HG03159 (cell line): Measurements from ENCODE around the gene TRDMT1.

Experiments used
- ATAC-seq: cut with Tn5 transposase; IDR thresholded peaks from one replicate; pipeline ENCODE4 v1.9.1; 2021; ENCODE audit warnings: mild to moderate bottlenecking, moderate library complexity; ENCODE audit not compliant: unreplicated experiment

TRDMT1 gene

GRCh38 chr10:17179002-17179401 is 22.5 kb downstream of the TRDMT1 start:
- ATAC-seq: no peak

DNA sequence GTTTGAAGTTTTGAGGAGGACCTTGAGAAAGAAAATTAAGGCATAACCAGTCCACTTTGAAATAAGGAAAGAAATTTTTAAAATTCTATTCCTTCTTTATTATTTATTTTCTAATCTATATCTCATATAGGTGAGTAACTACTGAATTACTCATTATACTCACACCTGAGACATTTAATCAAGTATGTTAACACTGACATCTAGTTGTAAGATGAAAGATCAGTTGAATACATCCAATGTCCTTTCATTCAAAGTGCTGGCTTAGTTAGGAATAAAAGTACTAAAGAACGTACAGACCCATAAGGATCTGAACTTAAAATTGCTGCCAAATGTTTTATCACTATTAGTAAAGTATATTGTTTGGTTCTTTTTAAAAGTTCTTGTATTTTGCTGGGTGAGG is 23.5 kb downstream of the TRDMT1 start:
- no peak for ATAC-seq

DNA sequence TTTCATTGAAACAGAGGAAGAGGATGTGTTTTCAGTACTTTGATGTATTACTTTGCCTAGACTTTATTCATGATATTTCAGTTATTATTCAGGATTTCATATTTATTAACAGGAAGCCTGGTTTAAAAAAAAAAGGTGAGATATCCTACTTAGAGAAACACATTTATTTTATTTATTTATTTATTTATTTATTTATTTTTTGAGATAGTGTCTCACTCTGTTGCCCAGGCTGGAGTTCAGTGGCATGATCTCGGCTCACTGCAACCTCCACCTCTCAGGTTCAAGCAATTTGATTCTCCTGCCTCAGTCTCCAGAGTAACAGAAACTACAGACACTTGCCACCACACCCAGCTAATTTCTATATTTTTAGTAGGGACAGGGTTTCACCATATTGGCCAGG is 24.5 kb downstream of the TRDMT1 start:
- ATAC-seq: no peak

DNA sequence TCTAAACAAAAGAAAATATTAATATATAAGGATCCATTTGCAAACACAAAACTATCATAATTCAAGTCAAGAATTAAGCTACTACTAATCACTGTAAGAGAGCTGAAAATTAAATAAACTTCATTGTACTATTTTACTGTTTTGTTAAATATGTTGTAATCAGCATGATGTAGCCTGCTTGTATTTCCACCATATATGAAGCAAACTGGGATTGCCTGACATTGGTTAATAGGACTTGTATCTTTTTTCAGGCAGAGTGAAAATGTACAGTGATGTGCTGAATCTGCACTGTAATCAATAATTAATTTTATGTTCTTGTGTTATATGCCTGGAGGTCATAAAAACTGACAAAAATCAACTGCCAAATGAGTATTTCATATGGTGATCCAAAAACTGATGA is 25.4 kb downstream of the TRDMT1 start:
- ATAC-seq: no peak

DNA sequence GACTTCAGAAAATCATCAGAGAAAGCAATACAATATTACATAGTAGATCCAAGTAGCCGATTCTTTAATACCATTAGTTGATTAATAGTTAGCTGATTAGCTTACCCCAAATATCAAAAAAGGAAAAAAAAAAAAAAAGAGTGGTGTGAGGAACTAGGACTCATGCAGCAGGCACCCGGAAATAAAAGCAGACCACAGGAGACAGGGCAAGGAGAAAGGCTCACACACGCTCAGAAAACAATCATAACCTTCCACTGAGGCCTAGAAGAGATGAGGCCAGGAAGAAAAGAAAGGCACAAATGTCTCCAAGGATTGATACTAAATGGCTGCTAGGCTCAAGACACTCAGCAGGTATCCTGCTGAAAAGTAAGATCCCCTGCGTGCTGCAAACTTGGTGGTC is 25.9 kb downstream of the TRDMT1 start:
- ATAC-seq: no peak

- ATAC-seq: no peak
Observed at GRCh38 chr10:17174626-17175025, 26.8 kb downstream of the TRDMT1 start.

DNA sequence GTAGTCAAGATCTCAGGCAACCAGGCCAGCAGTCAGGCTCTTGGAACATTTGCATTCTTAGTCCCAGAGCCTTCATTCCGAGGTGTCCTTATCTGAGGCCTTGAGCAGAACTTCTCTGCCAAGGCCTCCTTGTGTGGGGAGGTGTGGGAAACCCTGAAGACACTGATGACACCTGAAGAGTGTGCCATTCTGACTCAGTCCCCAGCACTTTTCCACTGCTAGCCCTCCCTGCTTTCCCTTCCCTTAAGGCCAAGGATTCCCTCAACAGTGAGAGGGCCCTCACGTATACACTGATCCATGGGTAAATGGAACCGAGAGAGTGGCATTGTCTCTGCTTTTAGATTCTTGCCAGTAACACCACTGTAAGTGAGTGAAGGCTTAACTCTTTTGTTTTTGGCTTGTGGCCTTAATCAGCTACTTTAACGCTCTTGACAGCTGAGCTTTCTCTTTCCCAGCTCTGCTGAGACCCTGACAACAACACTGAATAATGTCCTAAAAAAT is 30.3 kb downstream of the TRDMT1 start:
- ATAC-seq: no peak

DNA sequence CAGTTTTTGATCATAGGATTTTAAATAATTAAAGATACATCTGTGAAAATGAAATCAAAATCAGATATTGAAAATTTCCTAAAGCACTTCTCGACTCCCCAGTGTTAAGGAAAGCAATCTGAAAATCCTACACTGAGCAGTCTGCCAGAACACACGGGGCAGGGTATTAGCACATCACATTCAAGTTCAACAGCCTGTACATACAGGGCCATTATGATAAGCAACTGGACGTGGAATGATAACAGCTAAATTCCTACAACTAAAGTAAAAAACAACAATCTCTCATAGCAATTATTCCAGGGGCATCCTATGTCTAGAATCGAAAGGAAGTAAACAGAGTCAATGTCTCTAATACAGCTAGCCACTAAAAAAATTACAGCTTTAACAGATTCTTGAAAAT is 31.7 kb downstream of the TRDMT1 start:
- no peak for ATAC-seq

GRCh38 chr10:17166699-17167098 is 34.8 kb downstream of the TRDMT1 start:
- no peak for ATAC-seq

GRCh38 chr10:17162828-17163227 is 38.6 kb downstream of the TRDMT1 start:
- no peak for ATAC-seq

DNA sequence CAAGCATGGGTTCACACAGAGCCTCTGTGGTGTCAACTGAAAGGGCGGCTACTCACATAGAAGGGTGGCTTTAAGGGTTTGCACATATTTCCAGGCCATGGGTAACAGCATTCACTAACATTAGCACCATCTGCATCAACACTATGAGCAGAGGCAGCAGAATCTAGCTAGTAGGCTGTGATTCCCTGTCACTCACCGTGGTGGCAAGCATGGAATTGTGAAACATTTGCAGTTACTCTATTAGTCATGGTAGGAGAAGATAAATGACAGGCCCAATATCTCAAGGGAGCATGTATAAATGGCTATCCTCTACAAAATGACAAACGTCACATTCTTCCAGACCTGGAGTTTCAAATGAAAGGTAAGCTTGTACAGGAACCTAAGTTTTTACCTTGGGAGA is 39.7 kb downstream of the TRDMT1 start:
- no peak for ATAC-seq

DNA sequence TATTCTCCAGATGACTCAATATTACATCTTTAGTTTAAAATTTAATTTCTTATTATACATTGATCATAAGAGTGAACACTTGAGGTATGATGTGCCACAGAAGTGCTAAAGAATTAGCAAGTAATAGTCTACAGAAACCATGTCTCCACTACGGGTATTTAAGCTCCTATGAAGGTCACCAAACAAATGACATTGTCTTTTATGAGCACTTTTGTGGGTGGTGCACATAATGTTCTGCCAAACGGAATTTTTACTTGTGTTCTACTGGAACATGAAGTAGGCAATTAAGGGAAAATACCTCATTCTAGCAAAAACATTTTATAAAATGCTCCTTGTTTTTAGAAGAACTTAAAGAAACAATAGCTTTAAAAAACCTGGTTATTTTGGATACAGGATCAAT is 44.4 kb downstream of the TRDMT1 start:
- ATAC-seq: no peak

DNA sequence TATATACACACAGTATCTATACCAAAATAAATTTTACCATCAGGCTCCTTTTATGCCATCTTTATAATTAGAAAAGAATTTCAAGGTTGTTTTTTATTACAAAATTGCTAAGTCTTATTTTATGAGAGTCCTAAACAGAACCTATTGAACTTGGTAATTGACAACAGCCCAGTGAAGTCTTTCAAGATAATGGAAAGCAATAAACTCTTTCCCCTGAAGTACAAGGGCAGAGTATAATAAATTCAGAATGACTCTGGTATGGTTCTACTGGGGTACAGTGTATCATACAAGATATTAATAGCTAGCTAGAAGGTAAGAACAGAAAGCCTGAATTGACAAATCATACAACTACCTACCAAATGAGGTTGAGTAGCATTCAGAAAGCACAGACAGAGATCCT is 45.6 kb downstream of the TRDMT1 start:
- ATAC-seq: no peak

DNA sequence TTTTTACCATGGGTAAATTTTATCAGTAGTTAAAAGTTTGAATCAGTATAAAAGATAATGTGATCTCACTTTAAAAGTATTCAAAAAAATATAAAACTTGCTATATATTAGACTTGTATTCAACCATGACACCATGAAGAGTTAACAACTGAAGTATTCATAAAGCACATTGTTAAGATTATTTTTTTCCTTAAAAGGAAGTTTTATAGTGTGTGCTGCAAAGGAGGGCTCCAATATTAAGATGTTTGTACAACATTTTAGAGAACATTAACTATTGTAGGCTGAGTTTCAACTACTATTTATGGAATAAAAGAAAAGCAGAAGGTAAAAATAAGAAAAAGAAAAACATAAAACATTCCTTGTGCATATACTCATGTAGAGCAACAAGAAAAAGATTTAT is 47.4 kb downstream of the TRDMT1 start:
- ATAC-seq: no peak

- no peak for ATAC-seq
Observed at GRCh38 chr10:17153321-17153720, 48.2 kb downstream of the TRDMT1 start.

GRCh38 chr10:17151716-17152115 is 49.8 kb downstream of the TRDMT1 start:
- ATAC-seq: no peak

GRCh38 chr10:17147884-17148489 is 53.5 kb downstream of the TRDMT1 start:
- no peak for ATAC-seq

DNA sequence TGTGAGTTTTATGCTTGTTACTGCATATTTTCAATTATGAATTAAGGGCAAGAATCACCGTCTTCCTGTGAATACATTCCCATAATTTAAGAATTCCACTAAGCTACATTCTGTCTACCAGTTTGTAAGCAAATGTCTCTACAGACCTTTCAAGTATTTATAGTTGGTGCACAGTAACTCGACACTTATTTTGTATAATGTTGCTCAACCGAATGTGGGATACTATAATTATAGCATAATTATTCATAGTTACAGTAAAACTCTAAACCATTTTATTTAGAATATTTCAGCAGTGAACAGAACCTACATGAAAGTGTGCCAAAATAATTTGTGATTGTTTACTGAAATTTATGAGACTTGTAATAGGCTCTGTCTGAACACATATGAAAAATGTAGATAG is 54.6 kb downstream of the TRDMT1 start:
- no peak for ATAC-seq

DNA sequence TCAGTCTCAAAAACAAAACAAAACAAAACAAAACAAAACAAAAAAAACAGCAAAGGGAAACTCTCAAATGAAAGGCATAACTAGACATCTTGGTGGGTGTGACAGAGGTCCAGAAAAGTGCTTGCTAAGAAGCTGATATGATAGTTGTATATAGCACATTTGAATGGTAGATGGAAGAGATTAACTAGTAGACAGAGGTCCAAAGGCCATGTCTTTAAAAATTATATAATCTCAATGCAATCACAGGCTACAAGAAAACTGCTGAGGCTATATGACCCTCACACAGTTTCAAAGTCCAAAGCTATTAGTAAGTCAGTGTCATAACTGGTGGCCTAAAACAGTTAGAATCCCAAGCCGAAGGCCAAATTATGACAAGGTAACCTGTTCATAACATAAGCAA is 56.2 kb downstream of the TRDMT1 start:
- no peak for ATAC-seq

- no peak for ATAC-seq
Observed at GRCh38 chr10:17144757-17145156, 56.7 kb downstream of the TRDMT1 start.

GRCh38 chr10:17144032-17144431 is 57.4 kb downstream of the TRDMT1 start:
- no peak for ATAC-seq

DNA sequence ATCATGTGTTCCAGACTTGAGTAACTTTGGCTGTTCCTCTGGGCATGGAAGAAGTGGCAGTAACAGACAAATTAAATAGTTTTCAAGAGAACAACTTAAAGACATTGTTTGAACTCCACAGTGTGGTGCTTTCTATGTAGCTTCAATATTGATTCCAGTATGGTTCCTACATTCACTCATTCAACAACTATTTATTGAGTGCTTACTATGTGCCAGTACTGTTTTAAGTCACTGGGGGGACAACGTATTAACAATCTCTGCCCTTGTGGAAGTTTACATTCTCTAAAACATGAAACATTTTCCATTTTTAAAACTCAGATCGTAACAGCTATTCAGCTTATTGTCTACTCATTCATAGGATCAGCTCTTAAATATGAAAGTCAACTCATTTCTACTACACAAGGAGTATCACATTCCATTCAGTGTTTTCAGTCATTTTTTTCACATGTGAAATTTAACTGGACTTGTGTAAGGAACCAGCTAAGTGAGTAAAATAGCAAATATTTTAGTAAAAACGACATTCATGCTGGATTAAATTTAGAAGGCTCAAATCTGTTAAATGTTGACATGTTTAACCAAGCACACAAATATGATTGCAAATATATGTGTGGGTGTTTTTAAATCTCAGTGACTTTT is 58.3 kb downstream of the TRDMT1 start:
- no peak for ATAC-seq
